ENCODE data around the gene SLC45A2.
"Not testable (repeated sequence)": the region's sequence is repeated elsewhere in the genome, so short reads cannot be mapped to it uniquely, and the experiment has no call there.

SLC45A2 gene

GRCh38 chr5:33984671-33985124, at the start of gene SLC45A2:
SLC45A2 (minus strand) TSS chr5:33984693; CDS start chr5:33984583, 110 bp downstream.
- DNase-seq (ENCODE audit: low read depth in 1 of 2, low spot score in 1 of 2) = no peak

- DNase-seq (ENCODE audit: low read depth in 1 of 2, low spot score in 1 of 2) = no peak
These were observed 47.5 kb upstream of the SLC45A2 start for GRCh38 chr5:34031966-34032365.

- no peak for DNase-seq (ENCODE audit: low read depth in 1 of 2, low spot score in 1 of 2)
These were observed 46.6 kb upstream of the SLC45A2 start for GRCh38 chr5:34031117-34031516.

GRCh38 chr5:34030585-34030984, 46.1 kb upstream of the SLC45A2 start:
- not testable (repeated sequence) for DNase-seq (ENCODE audit: low read depth in 1 of 2, low spot score in 1 of 2)

GRCh38 chr5:34030048-34030447, 45.6 kb upstream of the SLC45A2 start:
- DNase-seq (ENCODE audit: low read depth in 1 of 2, low spot score in 1 of 2) = no peak

- no peak for DNase-seq (ENCODE audit: low read depth in 1 of 2, low spot score in 1 of 2)
These were observed 43.9 kb upstream of the SLC45A2 start for GRCh38 chr5:34028349-34028748.

- DNase-seq (ENCODE audit: low read depth in 1 of 2, low spot score in 1 of 2) = no peak
These were observed 41.7 kb upstream of the SLC45A2 start for GRCh38 chr5:34026089-34026761.

GRCh38 chr5:34022121-34022705, 37.7 kb upstream of the SLC45A2 start:
- no peak for DNase-seq (ENCODE audit: low read depth in 1 of 2, low spot score in 1 of 2)

GRCh38 chr5:34021334-34021733, 36.8 kb upstream of the SLC45A2 start:
- no peak for DNase-seq (ENCODE audit: low read depth in 1 of 2, low spot score in 1 of 2)

GRCh38 chr5:34020726-34021125, 36.2 kb upstream of the SLC45A2 start:
- no peak for DNase-seq (ENCODE audit: low read depth in 1 of 2, low spot score in 1 of 2)

- DNase-seq (ENCODE audit: low read depth in 1 of 2, low spot score in 1 of 2) = no peak
These were observed 32.8 kb upstream of the SLC45A2 start for GRCh38 chr5:34017254-34017653.

GRCh38 chr5:34016750-34017149, 32.3 kb upstream of the SLC45A2 start:
- DNase-seq (ENCODE audit: low read depth in 1 of 2, low spot score in 1 of 2) = no peak

GRCh38 chr5:34016222-34016621, 31.7 kb upstream of the SLC45A2 start:
- DNase-seq (ENCODE audit: low read depth in 1 of 2, low spot score in 1 of 2) = no peak

- no peak for DNase-seq (ENCODE audit: low read depth in 1 of 2, low spot score in 1 of 2)
These were observed 30.8 kb upstream of the SLC45A2 start for GRCh38 chr5:34015120-34015822.

- no peak for DNase-seq (ENCODE audit: low read depth in 1 of 2, low spot score in 1 of 2)
These were observed 30.1 kb upstream of the SLC45A2 start for GRCh38 chr5:34014626-34015025.

- no peak for DNase-seq (ENCODE audit: low read depth in 1 of 2, low spot score in 1 of 2)
These were observed 29.1 kb upstream of the SLC45A2 start for GRCh38 chr5:34013547-34013946.

GRCh38 chr5:34012791-34013190, 28.3 kb upstream of the SLC45A2 start:
- DNase-seq (ENCODE audit: low read depth in 1 of 2, low spot score in 1 of 2) = no peak

- no peak for DNase-seq (ENCODE audit: low read depth in 1 of 2, low spot score in 1 of 2)
These were observed 27.0 kb upstream of the SLC45A2 start for GRCh38 chr5:34011536-34011935.

- not testable (repeated sequence) for DNase-seq (ENCODE audit: low read depth in 1 of 2, low spot score in 1 of 2)
These were observed 25.7 kb upstream of the SLC45A2 start for GRCh38 chr5:34010146-34010545.

GRCh38 chr5:34009610-34010009, 25.1 kb upstream of the SLC45A2 start:
- no peak for DNase-seq (ENCODE audit: low read depth in 1 of 2, low spot score in 1 of 2)

GRCh38 chr5:34008802-34009201, 24.3 kb upstream of the SLC45A2 start:
- DNase-seq (ENCODE audit: low read depth in 1 of 2, low spot score in 1 of 2) = no peak

Measured in activated T-helper 1 cell treated with anti-CD3 and anti-CD28 coated beads, Interleukin-2, amount 50 U/mL, for 16 hours (primary cell).